GM12878 (cell line): Measurements from ENCODE around the gene ANTXR1.
"Not testable (repeated sequence)": the region's sequence is repeated elsewhere in the genome, so short reads cannot be mapped to it uniquely, and the experiment has no call there.

ENCODE experiments used
- ATF2 ChIP-seq: IDR thresholded peaks from 2 replicates; pipeline ENCODE4 v1.6.1; 2012; ENCODE audit warnings: low read length, inconsistent platforms
- IKZF1 ChIP-seq: fragments of 450-650 bp; conservative IDR thresholded peaks from 2 replicates; pipeline ENCODE4 v1.6.1; 2017; ENCODE audit warnings: antibody characterized with exemption, mild to moderate bottlenecking
- JUNB ChIP-seq: IDR thresholded peaks from 2 replicates; pipeline ENCODE4 v1.6.1; 2016; ENCODE audit warnings: antibody characterized with exemption, mild to moderate bottlenecking
- JUND ChIP-seq: IDR thresholded peaks from 2 replicates; pipeline ENCODE4 v1.6.1; 2012; ENCODE audit warnings: low read depth, mild to moderate bottlenecking, low read length, improper control_type of control experiment, moderate library complexity
- PKNOX1 ChIP-seq: fragments of 450-650 bp; IDR thresholded peaks from 2 replicates; pipeline ENCODE4 v1.6.1; 2016; ENCODE audit warnings: mild to moderate bottlenecking
- RAD51 ChIP-seq: fragments of 450-650 bp; IDR thresholded peaks from 2 replicates; pipeline ENCODE4 v1.6.1; 2016; ENCODE audit warnings: moderate library complexity, mild to moderate bottlenecking, inconsistent platforms
- RCOR1 ChIP-seq: conservative IDR thresholded peaks from 2 replicates; pipeline ENCODE4 v1.6.1; 2012; ENCODE audit warnings: low read depth, low read length, improper control_type of control experiment
- TAF1 ChIP-seq: IDR thresholded peaks from 2 replicates; pipeline ENCODE4 v1.6.1; 2011; ENCODE audit warnings: mild to moderate bottlenecking, low read depth, low read length, borderline replicate concordance
- TARDBP ChIP-seq: IDR thresholded peaks from 2 replicates; pipeline ENCODE4 v1.6.1; 2016; ENCODE audit warnings: borderline replicate concordance
- ZBTB11 ChIP-seq: fragments of 450-650 bp; formaldehyde crosslinking; IDR thresholded peaks from 2 replicates; pipeline ENCODE4 v1.5.0; 2022; ENCODE audit warnings: mild to moderate bottlenecking, missing genetic modification characterization
- TF ChIP-seq, protein P1 (sequence below), 3 experiments: IDR thresholded peaks in 2 of 3; conservative IDR thresholded peaks in 1 of 3; 2 replicates each; pipeline ENCODE4 v1.5.1; 2011; ENCODE audit warnings: low read depth in 3 of 3, low read length in 3 of 3, mild to moderate bottlenecking in 3 of 3, control low read depth in 2 of 3, moderate library complexity in 2 of 3, inconsistent platforms in 1 of 3, mixed read lengths in 1 of 3; ENCODE audit not compliant: control insufficient read depth in 2 of 3, insufficient read depth in 1 of 3; ENCODE audit errors: extremely low read depth in 1 of 3
- TF ChIP-seq, protein P2 (sequence below): fragments of 450-650 bp; IDR thresholded peaks from 2 replicates; pipeline ENCODE4 v1.6.1; 2017; ENCODE audit warnings: borderline replicate concordance

- TF ChIP-seq ZBTB11 (CRISPR knock-in tag); JUNB; RAD51; TARDBP; ATF2; RCOR1; JUND; PKNOX1; IKZF1; TAF1: not testable (repeated sequence)
- TF ChIP-seq, protein P1, sequence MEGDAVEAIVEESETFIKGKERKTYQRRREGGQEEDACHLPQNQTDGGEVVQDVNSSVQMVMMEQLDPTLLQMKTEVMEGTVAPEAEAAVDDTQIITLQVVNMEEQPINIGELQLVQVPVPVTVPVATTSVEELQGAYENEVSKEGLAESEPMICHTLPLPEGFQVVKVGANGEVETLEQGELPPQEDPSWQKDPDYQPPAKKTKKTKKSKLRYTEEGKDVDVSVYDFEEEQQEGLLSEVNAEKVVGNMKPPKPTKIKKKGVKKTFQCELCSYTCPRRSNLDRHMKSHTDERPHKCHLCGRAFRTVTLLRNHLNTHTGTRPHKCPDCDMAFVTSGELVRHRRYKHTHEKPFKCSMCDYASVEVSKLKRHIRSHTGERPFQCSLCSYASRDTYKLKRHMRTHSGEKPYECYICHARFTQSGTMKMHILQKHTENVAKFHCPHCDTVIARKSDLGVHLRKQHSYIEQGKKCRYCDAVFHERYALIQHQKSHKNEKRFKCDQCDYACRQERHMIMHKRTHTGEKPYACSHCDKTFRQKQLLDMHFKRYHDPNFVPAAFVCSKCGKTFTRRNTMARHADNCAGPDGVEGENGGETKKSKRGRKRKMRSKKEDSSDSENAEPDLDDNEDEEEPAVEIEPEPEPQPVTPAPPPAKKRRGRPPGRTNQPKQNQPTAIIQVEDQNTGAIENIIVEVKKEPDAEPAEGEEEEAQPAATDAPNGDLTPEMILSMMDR (IDR thresholded peaks at IDR 0.05 in 2 of 3, conservative IDR thresholded peaks at IDR 0.05 in 1 of 3; ENCODE audit: control insufficient read depth in 2 of 3, extremely low read depth in 1 of 3, insufficient read depth in 1 of 3, low read depth in 3 of 3, low read length in 3 of 3) = not testable (repeated sequence)
- TF ChIP-seq, protein P2, sequence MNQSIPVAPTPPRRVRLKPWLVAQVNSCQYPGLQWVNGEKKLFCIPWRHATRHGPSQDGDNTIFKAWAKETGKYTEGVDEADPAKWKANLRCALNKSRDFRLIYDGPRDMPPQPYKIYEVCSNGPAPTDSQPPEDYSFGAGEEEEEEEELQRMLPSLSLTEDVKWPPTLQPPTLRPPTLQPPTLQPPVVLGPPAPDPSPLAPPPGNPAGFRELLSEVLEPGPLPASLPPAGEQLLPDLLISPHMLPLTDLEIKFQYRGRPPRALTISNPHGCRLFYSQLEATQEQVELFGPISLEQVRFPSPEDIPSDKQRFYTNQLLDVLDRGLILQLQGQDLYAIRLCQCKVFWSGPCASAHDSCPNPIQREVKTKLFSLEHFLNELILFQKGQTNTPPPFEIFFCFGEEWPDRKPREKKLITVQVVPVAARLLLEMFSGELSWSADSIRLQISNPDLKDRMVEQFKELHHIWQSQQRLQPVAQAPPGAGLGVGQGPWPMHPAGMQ = not testable (repeated sequence)
Observed at GRCh38 chr2:69174211-69174610, 161.2 kb downstream of the ANTXR1 start.
